H1 (cell line): ENCODE results near the gene MATK. TPM values are rescaled to one million over a fixed set of nuclear protein-coding genes. Genes with fewer than 3 reads are reported as not detected.

ENCODE experiments used
- CHD7 ChIP-seq: fragments of 300-600 bp; sonication (generic); IDR thresholded peaks from 2 replicates; pipeline ENCODE4 v1.7.1; 2012; ENCODE audit warnings: low read length, moderate library complexity, mild to moderate bottlenecking, inconsistent platforms; ENCODE audit not compliant: insufficient replicate concordance
- JUND ChIP-seq: IDR thresholded peaks from 2 replicates; pipeline ENCODE4 v1.6.1; 2011; ENCODE audit warnings: mild to moderate bottlenecking, improper control_type of control experiment, low read length
- SUZ12 ChIP-seq: fragments of 200-600 bp; sonication (generic); IDR thresholded peaks from 2 replicates; pipeline ENCODE4 v1.6.1; 2012; ENCODE audit warnings: mild to moderate bottlenecking, inconsistent platforms, low read length, moderate library complexity, mixed read lengths
- TAF7 ChIP-seq: optimal IDR thresholded peaks from 2 replicates; pipeline ENCODE3; 2011; ENCODE audit warnings: low read depth, mild to moderate bottlenecking, inconsistent platforms, low read length, moderate library complexity, borderline replicate concordance
- TEAD4 ChIP-seq: IDR thresholded peaks from 2 replicates; pipeline ENCODE4 v1.6.1; 2012; ENCODE audit warnings: low read depth, low read length, inconsistent platforms, mixed read lengths
- ZNF274 ChIP-seq: IDR thresholded peaks from 2 replicates; pipeline ENCODE4 v1.7.0; 2012; ENCODE audit warnings: low read length, borderline replicate concordance; ENCODE audit errors: extremely low read depth
- polyA plus RNA-seq, 7 experiments: library from polyadenylated mRNA; depleted of rRNA in 3 of 7; stranded (reverse) in 5 of 7; unstranded in 2 of 7; fragments of >200 nt in 5 of 7; fragments of 200-250 nt in 2 of 7; gene quantifications; 1 replicate in 5 of 7; 2 replicates in 1 of 7; 4 replicates in 1 of 7; pipeline versions ENCODE4 v1.2.1 to v1.2.3, GENCODE V29; 2011 to 2013; ENCODE audit warnings: missing spikeins in 2 of 7, mixed read lengths in 2 of 7
- total RNA-seq: library from RNA; stranded (reverse); fragmentation: NEBNext Ultra II Directional; extraction: Animal tissue kit (Norgen Biotek cat#: 25700); gene quantifications from 2 replicates; pipeline ENCODE4 v1.2.1, GENCODE V29; 2021

MATK gene
- total and polyA plus RNA-seq, 2 of the 8 experiments (the other 6 are each of a cell fraction or from before 2014, with no cell fraction given): 20.5 to 21.4 TPM

DNA sequence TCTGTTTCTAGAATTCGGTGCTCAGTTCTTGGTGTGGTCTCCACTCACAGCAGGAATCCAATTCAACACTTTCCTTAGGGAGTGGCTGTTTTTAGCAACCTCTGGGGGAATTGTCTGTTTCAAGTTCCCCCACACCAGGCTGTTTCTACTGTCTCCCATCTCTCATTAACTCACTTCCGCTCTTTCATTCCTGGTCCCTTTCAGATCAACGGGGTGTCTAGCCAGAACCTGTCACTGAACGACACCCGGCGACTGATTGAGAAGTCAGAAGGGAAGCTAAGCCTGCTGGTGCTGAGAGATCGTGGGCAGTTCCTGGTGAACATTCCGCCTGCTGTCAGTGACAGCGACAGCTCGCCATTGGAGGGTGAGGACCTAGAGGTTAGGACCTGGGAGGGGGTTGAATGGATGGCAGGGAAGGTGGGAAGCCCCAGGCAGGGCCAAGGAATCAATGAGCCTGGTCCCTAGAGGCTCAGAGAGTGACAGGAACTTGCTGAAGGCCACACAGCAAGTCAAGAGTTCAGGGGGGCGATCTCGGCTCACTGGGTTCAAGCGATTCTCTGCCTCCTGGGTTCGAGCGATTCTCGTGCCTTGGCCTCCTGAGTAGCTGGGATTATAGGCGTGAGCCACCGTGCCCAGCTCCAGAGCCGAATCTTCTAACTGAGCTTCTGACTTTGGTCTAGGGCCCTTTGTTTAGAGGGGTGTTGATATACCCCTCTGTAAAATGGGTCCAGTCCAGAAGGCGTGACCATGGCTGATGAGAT is 52.5 kb downstream of the MATK start (continued):
- TF ChIP-seq CHD7 (no peak), ZNF274 (no peak), TAF7 (no peak), JUND (no peak), SUZ12 (no peak), TEAD4 (no peak)
